Gastroesophageal sphincter (tissue), 3 donors: ENCODE results near the gene PSME3.

Experiments used
- EP300 ChIP-seq: sonication (generic); formaldehyde crosslinking; IDR thresholded peaks from one replicate; pipeline ENCODE4 v1.6.1; 2017; ENCODE audit warnings: antibody characterized with exemption, mild to moderate bottlenecking
- POLR2A ChIP-seq, 2 donors: fragments of 450-650 bp; IDR thresholded peaks; one replicate each; pipeline ENCODE4 v1.6.1; 2017; ENCODE audit warnings: antibody characterized with exemption in 2 of 2, mild to moderate bottlenecking in 2 of 2, moderate library complexity in 1 of 2
- POLR2AphosphoS5 ChIP-seq: sonication (generic); formaldehyde crosslinking; IDR thresholded peaks from one replicate; pipeline ENCODE4 v1.6.1; 2017; ENCODE audit warnings: antibody characterized with exemption
- TF ChIP-seq, protein P1 (sequence below), 4 experiments: fragments of 200-600 bp in 2 of 4; fragments of 450-650 bp in 2 of 4; sonication (generic) in 1 of 4; IDR thresholded peaks; one replicate each; pipeline ENCODE4 v1.5.1; 2017 to 2019; ENCODE audit warnings: antibody characterized with exemption in 4 of 4, mild to moderate bottlenecking in 2 of 4, moderate library complexity in 2 of 4

DNA sequence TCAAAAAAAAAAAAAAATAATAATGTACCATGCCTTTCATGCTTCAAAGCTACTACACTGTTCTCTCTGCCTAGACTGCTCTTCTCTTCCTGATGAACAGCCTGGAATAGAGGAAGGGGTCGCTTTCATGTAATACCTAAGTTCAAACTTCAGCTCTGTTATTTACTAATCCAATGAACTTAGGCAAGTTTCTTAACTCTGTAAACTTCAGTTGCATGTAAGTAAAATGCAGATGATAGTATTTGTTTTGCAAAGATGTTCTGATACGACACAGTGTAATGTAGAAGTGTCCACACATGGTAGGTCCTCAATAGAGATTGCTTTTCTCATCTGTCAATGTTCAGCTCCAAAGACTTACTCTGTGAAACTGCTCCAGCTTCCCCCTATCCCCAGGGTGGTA is 41.2 kb upstream of the PSME3 start:
- TF ChIP-seq, protein P1, sequence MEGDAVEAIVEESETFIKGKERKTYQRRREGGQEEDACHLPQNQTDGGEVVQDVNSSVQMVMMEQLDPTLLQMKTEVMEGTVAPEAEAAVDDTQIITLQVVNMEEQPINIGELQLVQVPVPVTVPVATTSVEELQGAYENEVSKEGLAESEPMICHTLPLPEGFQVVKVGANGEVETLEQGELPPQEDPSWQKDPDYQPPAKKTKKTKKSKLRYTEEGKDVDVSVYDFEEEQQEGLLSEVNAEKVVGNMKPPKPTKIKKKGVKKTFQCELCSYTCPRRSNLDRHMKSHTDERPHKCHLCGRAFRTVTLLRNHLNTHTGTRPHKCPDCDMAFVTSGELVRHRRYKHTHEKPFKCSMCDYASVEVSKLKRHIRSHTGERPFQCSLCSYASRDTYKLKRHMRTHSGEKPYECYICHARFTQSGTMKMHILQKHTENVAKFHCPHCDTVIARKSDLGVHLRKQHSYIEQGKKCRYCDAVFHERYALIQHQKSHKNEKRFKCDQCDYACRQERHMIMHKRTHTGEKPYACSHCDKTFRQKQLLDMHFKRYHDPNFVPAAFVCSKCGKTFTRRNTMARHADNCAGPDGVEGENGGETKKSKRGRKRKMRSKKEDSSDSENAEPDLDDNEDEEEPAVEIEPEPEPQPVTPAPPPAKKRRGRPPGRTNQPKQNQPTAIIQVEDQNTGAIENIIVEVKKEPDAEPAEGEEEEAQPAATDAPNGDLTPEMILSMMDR (IDR thresholded peaks at IDR 0.05) = no peak
- TF ChIP-seq POLR2AphosphoS5 (no peak), POLR2A (IDR thresholded peaks at IDR 0.05) (no peak), EP300 (no peak)
